ENCODE results near the gene FRAS1. TPM values are rescaled to one million over a fixed set of nuclear protein-coding genes. Genes with fewer than 3 reads are reported as not detected.

Gene FRAS1
- total RNA-seq, 2 donors from 2014 or later = 77.0 to 78.3 TPM

DNA sequence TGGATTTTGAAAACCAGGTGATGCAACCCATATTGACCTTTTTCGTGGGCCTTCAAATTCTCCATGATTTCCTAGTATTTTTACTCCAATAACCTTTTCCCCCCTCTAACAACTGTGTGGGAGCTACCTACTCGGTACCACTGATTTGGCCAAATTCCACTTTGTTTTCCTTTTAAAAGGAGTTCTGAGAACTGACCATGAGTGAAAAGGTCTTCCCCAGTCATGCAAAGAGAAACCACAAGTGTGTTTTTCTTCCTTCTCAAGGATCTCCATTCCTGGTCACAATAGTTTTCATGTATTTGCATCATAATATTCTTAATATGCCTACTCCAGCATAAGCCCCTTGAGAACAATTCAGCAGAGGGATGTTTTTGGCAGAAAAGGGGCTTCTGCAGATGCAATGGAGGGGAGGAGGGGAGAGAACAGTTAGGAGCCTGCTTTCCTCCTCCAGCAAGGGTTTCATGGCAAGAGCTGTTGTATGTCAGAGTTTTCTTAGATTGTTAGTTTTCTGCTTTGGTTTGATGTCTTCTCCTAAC, 299.2 kb downstream of the FRAS1 start:
- peaks cover 3% of the 10 kb centered on the region for H3K36me3 ChIP-seq (ENCODE audit: control insufficient read depth, insufficient read depth, low read length)
- TF ChIP-seq, protein P1, sequence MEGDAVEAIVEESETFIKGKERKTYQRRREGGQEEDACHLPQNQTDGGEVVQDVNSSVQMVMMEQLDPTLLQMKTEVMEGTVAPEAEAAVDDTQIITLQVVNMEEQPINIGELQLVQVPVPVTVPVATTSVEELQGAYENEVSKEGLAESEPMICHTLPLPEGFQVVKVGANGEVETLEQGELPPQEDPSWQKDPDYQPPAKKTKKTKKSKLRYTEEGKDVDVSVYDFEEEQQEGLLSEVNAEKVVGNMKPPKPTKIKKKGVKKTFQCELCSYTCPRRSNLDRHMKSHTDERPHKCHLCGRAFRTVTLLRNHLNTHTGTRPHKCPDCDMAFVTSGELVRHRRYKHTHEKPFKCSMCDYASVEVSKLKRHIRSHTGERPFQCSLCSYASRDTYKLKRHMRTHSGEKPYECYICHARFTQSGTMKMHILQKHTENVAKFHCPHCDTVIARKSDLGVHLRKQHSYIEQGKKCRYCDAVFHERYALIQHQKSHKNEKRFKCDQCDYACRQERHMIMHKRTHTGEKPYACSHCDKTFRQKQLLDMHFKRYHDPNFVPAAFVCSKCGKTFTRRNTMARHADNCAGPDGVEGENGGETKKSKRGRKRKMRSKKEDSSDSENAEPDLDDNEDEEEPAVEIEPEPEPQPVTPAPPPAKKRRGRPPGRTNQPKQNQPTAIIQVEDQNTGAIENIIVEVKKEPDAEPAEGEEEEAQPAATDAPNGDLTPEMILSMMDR (conservative IDR thresholded peaks at IDR 0.05) = no peak
- Mint-ChIP-seq H3K9me3 (no peaks in the 10 kb centered on the region), H3K27ac (peak overlapping the region; percentile 10), H3K36me3 (ENCODE audit: low read depth) (peaks cover 9% of the 10 kb centered on the region), H3K4me1 (peaks cover 19% of the 10 kb centered on the region), H3K4me3 (no peak overlapping the region), H3K27me3 (ENCODE audit: insufficient read depth) (no peaks in the 10 kb centered on the region)
- H3K4me3 ChIP-seq (ENCODE audit: low read length) = no peak overlapping the region
- no peak for DNase-seq
- H3K9ac ChIP-seq (ENCODE audit: extremely low read depth, low read length, poor library complexity, severe bottlenecking) = no peak overlapping the region
- WGBS, 2 experiments (ENCODE audit: insufficient coverage in 1 of 2, insufficient read length in 1 of 2) = 94 to 100% methylated on average over 1 to 2 of the region's 2 CpGs
- H3K27ac ChIP-seq (ENCODE audit: low read depth, low read length) = no peak overlapping the region
- H3K27me3 ChIP-seq (ENCODE audit: control insufficient read depth, insufficient read depth, low read length, poor library complexity, severe bottlenecking) = no peaks in the 10 kb centered on the region
- H3K9me3 ChIP-seq (ENCODE audit: control insufficient read depth, low read length) = no peaks in the 10 kb centered on the region
- H3K4me1 ChIP-seq (ENCODE audit: control insufficient read depth, insufficient read depth, low read length) = no peaks in the 10 kb centered on the region

- Mint-ChIP-seq H3K27ac (no peak overlapping the region), H3K9me3 (no peaks in the 10 kb centered on the region), H3K4me1 (peaks cover 27% of the 10 kb centered on the region), H3K27me3 (ENCODE audit: insufficient read depth) (no peaks in the 10 kb centered on the region), H3K4me3 (no peak overlapping the region), H3K36me3 (ENCODE audit: low read depth) (peaks cover 9% of the 10 kb centered on the region)
- Histone ChIP-seq H3K4me1 (ENCODE audit: control insufficient read depth, insufficient read depth, low read length) (no peaks in the 10 kb centered on the region), H3K27ac (ENCODE audit: low read depth, low read length) (no peak overlapping the region), H3K4me3 (ENCODE audit: low read length) (no peak overlapping the region), H3K9me3 (ENCODE audit: control insufficient read depth, low read length) (no peaks in the 10 kb centered on the region), H3K36me3 (ENCODE audit: control insufficient read depth, insufficient read depth, low read length) (peaks cover 3% of the 10 kb centered on the region), H3K27me3 (ENCODE audit: control insufficient read depth, insufficient read depth, low read length, poor library complexity, severe bottlenecking) (no peaks in the 10 kb centered on the region), H3K9ac (ENCODE audit: extremely low read depth, low read length, poor library complexity, severe bottlenecking) (no peak overlapping the region)
- no peak for DNase-seq
- TF ChIP-seq, protein P1 (conservative IDR thresholded peaks at IDR 0.05) = no peak
- 86 to 92% methylated on average over 1 of the region's 1 CpG for WGBS, 2 experiments (ENCODE audit: insufficient coverage in 1 of 2, insufficient read length in 1 of 2)
Observed at GRCh38 chr4:78357122-78357521, 300.0 kb downstream of the FRAS1 start.

DNA sequence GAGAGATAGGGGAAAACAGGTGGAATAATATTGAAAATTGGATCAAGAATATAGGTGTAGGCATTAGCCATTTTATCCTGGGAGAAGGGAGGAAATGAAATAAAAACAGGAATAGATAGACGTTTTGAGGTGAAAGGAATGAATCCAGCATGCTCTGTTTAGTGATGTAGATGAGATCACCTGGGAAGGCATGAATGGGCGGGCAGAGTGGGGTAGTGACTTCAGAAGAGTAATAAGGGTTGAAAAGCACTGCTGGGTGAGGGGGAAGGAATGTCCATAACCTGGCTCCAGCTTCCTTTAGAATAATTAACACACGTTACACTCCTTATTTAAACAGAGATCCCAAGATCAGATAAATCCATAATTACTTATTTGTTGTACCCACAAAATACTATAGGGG, 303.3 kb downstream of the FRAS1 start:
- 49 to 66% methylated on average over 2 to 3 of the region's 3 CpGs for WGBS, 2 experiments (ENCODE audit: insufficient coverage in 1 of 2, insufficient read length in 1 of 2)
- H3K9me3 ChIP-seq (ENCODE audit: control insufficient read depth, low read length) = no peaks in the 10 kb centered on the region
- peaks cover 8% of the 10 kb centered on the region for H3K4me1 ChIP-seq (ENCODE audit: control insufficient read depth, insufficient read depth, low read length)
- H3K36me3 ChIP-seq (ENCODE audit: control insufficient read depth, insufficient read depth, low read length) = peaks cover 20% of the 10 kb centered on the region
- H3K27ac Mint-ChIP-seq = no peak overlapping the region
- no peaks in the 10 kb centered on the region for H3K27me3 Mint-ChIP-seq (ENCODE audit: insufficient read depth)
- H3K4me3 ChIP-seq (ENCODE audit: low read length) = no peak overlapping the region
- no peak overlapping the region for H3K9ac ChIP-seq (ENCODE audit: extremely low read depth, low read length, poor library complexity, severe bottlenecking)
- H3K27ac ChIP-seq (ENCODE audit: low read depth, low read length) = no peak overlapping the region
- H3K9me3 Mint-ChIP-seq = no peaks in the 10 kb centered on the region
- H3K27me3 ChIP-seq (ENCODE audit: control insufficient read depth, insufficient read depth, low read length, poor library complexity, severe bottlenecking) = no peaks in the 10 kb centered on the region
- no peak for DNase-seq
- TF ChIP-seq, protein P1 (conservative IDR thresholded peaks at IDR 0.05) = no peak
- H3K36me3 Mint-ChIP-seq (ENCODE audit: low read depth) = peaks cover 5% of the 10 kb centered on the region
- no peak overlapping the region for H3K4me3 Mint-ChIP-seq
- H3K4me1 Mint-ChIP-seq = peaks cover 47% of the 10 kb centered on the region
